Astrocyte (in vitro differentiated cells and primary cell): ENCODE data around the gene C2orf15. TPM values are rescaled to one million over a fixed set of nuclear protein-coding genes. Genes with fewer than 3 reads are reported as not detected.

Source experiments
- DNase-seq: peaks from one replicate; pipeline ENCODE4 v3.0.0-alpha.2; 2010; ENCODE audit warnings: low read depth
- FAIRE-seq: peaks from 2 replicates; lab custom pipeline; 2011; peaks lifted over from hg19 to GRCh38; lab: Jason Lieb, UNC
- H2AFZ ChIP-seq: 2 replicates; pipeline ENCODE4 v1.6.0; 2012; ENCODE audit warnings: low read depth, low read length, inconsistent platforms
- H3K27ac ChIP-seq: 2 replicates; pipeline ENCODE4 v1.5.1; 2011; ENCODE audit warnings: low read depth, low read length, inconsistent platforms
- H3K27me3 ChIP-seq: 2 replicates; pipeline ENCODE4 v1.6.0; 2011; ENCODE audit warnings: low read length, inconsistent platforms; ENCODE audit not compliant: insufficient read depth
- H3K36me3 ChIP-seq: 2 replicates; pipeline ENCODE4 v1.5.1; 2011; ENCODE audit warnings: low read length, inconsistent platforms; ENCODE audit not compliant: insufficient read depth
- H3K4me1 ChIP-seq: 2 replicates; pipeline ENCODE4 v1.5.1; 2011; ENCODE audit warnings: low read length, inconsistent platforms; ENCODE audit not compliant: insufficient read depth
- H3K4me2 ChIP-seq: 2 replicates; pipeline ENCODE4 v1.6.0; 2012; ENCODE audit warnings: low read length, inconsistent platforms
- H3K4me3 ChIP-seq: 2 replicates; pipeline ENCODE4 v1.5.1; 2011; ENCODE audit warnings: low read depth, mild to moderate bottlenecking, low read length, inconsistent platforms; ENCODE audit not compliant: insufficient read depth
- H3K79me2 ChIP-seq: 2 replicates; pipeline ENCODE4 v1.6.0; 2012; ENCODE audit warnings: mild to moderate bottlenecking, low read length, inconsistent platforms; ENCODE audit not compliant: insufficient read depth
- H3K9ac ChIP-seq: 2 replicates; pipeline ENCODE4 v1.6.0; 2012; ENCODE audit warnings: mild to moderate bottlenecking, low read length, inconsistent platforms
- H3K9me3 ChIP-seq: 2 replicates; pipeline ENCODE4 v1.5.1; 2012; ENCODE audit warnings: low read depth, mild to moderate bottlenecking, low read length, inconsistent platforms; ENCODE audit not compliant: insufficient read depth
- H4K20me1 ChIP-seq: 2 replicates; pipeline ENCODE4 v1.6.0; 2012; ENCODE audit warnings: low read length, inconsistent platforms; ENCODE audit not compliant: insufficient read depth
- H3K27ac Mint-ChIP-seq: one replicate; pipeline ENCODE4 v1.8.0; 2021; ENCODE audit warnings: mild to moderate bottlenecking, mixed read lengths; ENCODE audit not compliant: unreplicated experiment
- H3K27me3 Mint-ChIP-seq: one replicate; pipeline ENCODE4 v1.8.0; 2021; ENCODE audit warnings: low read depth, mixed read lengths; ENCODE audit not compliant: unreplicated experiment
- H3K36me3 Mint-ChIP-seq: one replicate; pipeline ENCODE4 v1.8.0; 2021; ENCODE audit warnings: low read depth, mixed read lengths; ENCODE audit not compliant: unreplicated experiment
- H3K4me1 Mint-ChIP-seq: one replicate; pipeline ENCODE4 v1.8.0; 2021; ENCODE audit warnings: low read depth, mixed read lengths; ENCODE audit not compliant: unreplicated experiment
- H3K4me3 Mint-ChIP-seq: one replicate; pipeline ENCODE4 v1.8.0; 2021; ENCODE audit warnings: mild to moderate bottlenecking, moderate library complexity, mixed read lengths; ENCODE audit not compliant: unreplicated experiment
- H3K9me3 Mint-ChIP-seq: one replicate; pipeline ENCODE4 v1.8.0; 2021; ENCODE audit warnings: mild to moderate bottlenecking, mixed read lengths; ENCODE audit not compliant: unreplicated experiment
- EZH2 ChIP-seq: IDR thresholded peaks from 2 replicates; pipeline ENCODE4 v1.6.1; 2012; ENCODE audit warnings: mild to moderate bottlenecking, low read length, inconsistent platforms; ENCODE audit not compliant: insufficient read depth
- total RNA-seq: library from RNA; stranded (reverse); gene quantifications from 2 replicates; pipeline ENCODE4 v1.2.1, GENCODE V29; 2021
- TF ChIP-seq, protein P1 (sequence below): IDR thresholded peaks from 2 replicates; pipeline ENCODE4 v1.5.1; 2011; ENCODE audit warnings: low read depth, mild to moderate bottlenecking, inconsistent platforms, low read length, moderate library complexity; ENCODE audit not compliant: insufficient read depth

C2orf15 gene
- total RNA-seq, 1 donor from 2014 or later, result 0.59 TPM

DNA sequence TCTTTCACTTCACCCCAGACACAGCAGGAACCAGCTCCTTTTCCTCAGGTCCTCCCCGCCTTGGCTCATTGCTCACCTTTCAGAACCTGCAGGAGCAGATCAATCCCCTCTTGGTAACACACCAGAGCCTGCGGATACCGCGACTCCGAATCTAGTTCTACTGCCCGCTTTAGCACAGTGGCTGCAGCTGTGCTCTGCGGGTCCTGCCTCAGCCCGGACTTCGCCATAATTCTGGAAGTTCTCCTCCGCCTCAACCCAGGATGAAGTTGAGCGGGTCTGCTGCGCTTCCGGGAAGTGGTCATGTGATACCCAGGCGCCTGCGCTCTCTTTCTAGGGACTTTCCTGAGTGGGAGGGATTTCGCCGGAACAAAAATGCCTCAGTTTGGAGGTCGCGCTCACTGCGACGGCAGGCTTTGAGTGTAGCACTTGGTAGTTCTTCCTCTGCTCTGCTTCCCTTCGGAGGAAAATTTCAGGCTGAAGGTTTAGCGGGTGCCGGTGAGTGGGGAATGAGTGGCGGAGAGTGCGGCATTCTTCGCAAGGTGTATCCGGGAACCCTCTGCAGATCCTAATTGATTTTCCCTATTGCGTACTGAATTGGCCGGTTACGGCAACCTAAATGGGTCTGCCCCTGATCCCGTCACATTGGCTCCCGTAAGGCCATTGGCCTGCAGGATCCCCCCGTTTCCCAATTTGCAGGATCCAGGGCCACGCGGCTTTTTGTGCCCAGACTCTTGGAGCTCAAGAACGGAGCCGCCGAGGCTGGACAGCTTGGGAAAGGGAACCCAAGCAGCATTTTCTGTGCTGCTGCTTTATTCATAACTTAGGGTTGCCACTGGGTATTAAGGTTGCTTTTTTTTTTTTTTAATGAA, 39.5 kb downstream of the C2orf15 start, which contains the start of the genes MITD1 and MRPL30:
MITD1 (minus strand) TSS at position 304 of the 869 bp plus-strand sequence; CDS start at position 227, 77 bp downstream.
MRPL30 (plus strand) TSS at position 430 of the 869 bp plus-strand sequence. CDS start 5,020 bp downstream, outside the sequence.
- Histone ChIP-seq H3K9ac (peak within 1 kb of the TSS; percentile 90), H4K20me1 (peaks cover 19% of the 10 kb centered on the region), H2AFZ (peak within 1 kb of the TSS; percentile 92), H3K79me2 (peaks cover 86% of the 10 kb centered on the region), H3K27ac (peak within 1 kb of the TSS; percentile 80), H3K27me3 (no peaks in the 10 kb centered on the region), H3K4me1 (peaks cover 2% of the 10 kb centered on the region), H3K36me3 (no peaks in the 10 kb centered on the region), H3K4me3 (peak within 1 kb of the TSS; percentile 97), H3K4me2 (peak within 1 kb of the TSS; percentile 93), H3K9me3 (no peaks in the 10 kb centered on the region)
- Mint-ChIP-seq H3K27ac (peak within 1 kb of the TSS; percentile 89), H3K4me3 (peak within 1 kb of the TSS; percentile 100), H3K27me3 (no peaks in the 10 kb centered on the region), H3K4me1 (peaks cover 15% of the 10 kb centered on the region), H3K9me3 (no peaks in the 10 kb centered on the region), H3K36me3 (no peaks in the 10 kb centered on the region)
- peak; percentile 94 for DNase-seq
- no peak for TF ChIP-seq EZH2
- TF ChIP-seq, protein P1, sequence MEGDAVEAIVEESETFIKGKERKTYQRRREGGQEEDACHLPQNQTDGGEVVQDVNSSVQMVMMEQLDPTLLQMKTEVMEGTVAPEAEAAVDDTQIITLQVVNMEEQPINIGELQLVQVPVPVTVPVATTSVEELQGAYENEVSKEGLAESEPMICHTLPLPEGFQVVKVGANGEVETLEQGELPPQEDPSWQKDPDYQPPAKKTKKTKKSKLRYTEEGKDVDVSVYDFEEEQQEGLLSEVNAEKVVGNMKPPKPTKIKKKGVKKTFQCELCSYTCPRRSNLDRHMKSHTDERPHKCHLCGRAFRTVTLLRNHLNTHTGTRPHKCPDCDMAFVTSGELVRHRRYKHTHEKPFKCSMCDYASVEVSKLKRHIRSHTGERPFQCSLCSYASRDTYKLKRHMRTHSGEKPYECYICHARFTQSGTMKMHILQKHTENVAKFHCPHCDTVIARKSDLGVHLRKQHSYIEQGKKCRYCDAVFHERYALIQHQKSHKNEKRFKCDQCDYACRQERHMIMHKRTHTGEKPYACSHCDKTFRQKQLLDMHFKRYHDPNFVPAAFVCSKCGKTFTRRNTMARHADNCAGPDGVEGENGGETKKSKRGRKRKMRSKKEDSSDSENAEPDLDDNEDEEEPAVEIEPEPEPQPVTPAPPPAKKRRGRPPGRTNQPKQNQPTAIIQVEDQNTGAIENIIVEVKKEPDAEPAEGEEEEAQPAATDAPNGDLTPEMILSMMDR, result no peak
- FAIRE-seq, result no peak

DNA sequence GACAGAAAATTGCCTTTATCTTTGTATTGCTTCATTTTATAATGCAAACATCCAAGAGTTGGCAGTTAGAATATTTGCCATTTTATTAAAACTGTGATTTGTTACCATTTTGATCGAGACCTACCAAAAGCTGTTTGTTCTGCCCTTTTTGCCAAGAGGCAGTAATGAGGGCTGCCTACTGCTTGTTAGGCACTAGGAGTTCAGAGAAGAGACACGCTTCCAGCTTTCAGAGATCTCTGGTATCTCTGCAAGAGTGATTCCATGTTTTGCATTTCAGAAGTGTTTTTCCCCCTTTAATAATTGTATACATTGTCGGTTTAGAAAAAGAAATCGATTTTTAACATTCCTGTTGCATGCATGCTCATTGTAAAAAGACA, 40.1 kb downstream of the C2orf15 start:
- Histone ChIP-seq H3K9ac (peak overlapping the region; percentile 90), H3K79me2 (peaks cover 92% of the 10 kb centered on the region), H4K20me1 (peaks cover 23% of the 10 kb centered on the region), H3K36me3 (no peaks in the 10 kb centered on the region), H3K4me3 (peak overlapping the region; percentile 97), H3K4me1 (peaks cover 2% of the 10 kb centered on the region), H3K4me2 (peak overlapping the region; percentile 93), H2AFZ (no peak overlapping the region), H3K9me3 (no peaks in the 10 kb centered on the region), H3K27ac (peak overlapping the region; percentile 80), H3K27me3 (no peaks in the 10 kb centered on the region)
- Mint-ChIP-seq H3K9me3 (no peaks in the 10 kb centered on the region), H3K4me1 (peaks cover 15% of the 10 kb centered on the region), H3K36me3 (no peaks in the 10 kb centered on the region), H3K27ac (peak overlapping the region; percentile 89), H3K27me3 (no peaks in the 10 kb centered on the region), H3K4me3 (peak overlapping the region; percentile 100)
- TF ChIP-seq, protein P1, result no peak
- TF ChIP-seq EZH2, result no peak
- DNase-seq (no peak), FAIRE-seq (no peak)

DNA sequence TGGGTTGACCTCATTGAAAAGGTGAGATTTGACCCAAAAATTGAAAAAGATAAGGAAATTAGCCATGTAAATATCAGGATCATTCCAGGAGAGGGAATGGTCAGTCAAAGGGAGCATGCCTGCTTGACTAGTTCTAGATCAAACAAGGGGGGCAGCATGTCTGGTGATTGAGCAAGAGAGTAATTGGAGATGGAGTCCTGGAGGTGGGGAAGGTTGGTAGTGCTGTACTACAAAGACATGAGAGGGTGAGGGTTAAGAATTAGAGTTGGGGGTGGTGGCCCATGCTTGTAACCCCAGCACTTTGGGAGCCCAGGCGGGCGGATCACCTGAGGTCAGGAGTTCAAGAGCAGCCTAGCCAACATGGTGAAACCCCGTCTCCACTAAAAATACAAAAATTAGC, 41.5 kb downstream of the C2orf15 start:
- no peak overlapping the region for H2AFZ ChIP-seq
- H3K9me3 Mint-ChIP-seq, result no peaks in the 10 kb centered on the region
- H3K9me3 ChIP-seq, result no peaks in the 10 kb centered on the region
- H3K27me3 ChIP-seq, result no peaks in the 10 kb centered on the region
- no peak for DNase-seq
- peaks cover 2% of the 10 kb centered on the region for H3K4me1 ChIP-seq
- H3K79me2 ChIP-seq, result peaks cover 97% of the 10 kb centered on the region
- H3K27ac Mint-ChIP-seq, result no peak overlapping the region
- H3K9ac ChIP-seq, result no peak overlapping the region
- H3K27me3 Mint-ChIP-seq, result no peaks in the 10 kb centered on the region
- TF ChIP-seq, protein P1, result no peak
- no peak for TF ChIP-seq EZH2
- no peak overlapping the region for H3K4me3 ChIP-seq
- H3K4me2 ChIP-seq, result no peak overlapping the region
- no peak overlapping the region for H3K27ac ChIP-seq
- no peaks in the 10 kb centered on the region for H3K36me3 Mint-ChIP-seq
- no peak for FAIRE-seq
- H3K4me1 Mint-ChIP-seq, result peaks cover 15% of the 10 kb centered on the region
- no peaks in the 10 kb centered on the region for H3K36me3 ChIP-seq
- H4K20me1 ChIP-seq, result peaks cover 23% of the 10 kb centered on the region
- peak overlapping the region; percentile 3 for H3K4me3 Mint-ChIP-seq
